ENCODE data around the gene AK1.

AK1 gene

GRCh38 chr9:127896395-127897192, 19.1 kb upstream of the AK1 start:
- TF ChIP-seq, protein P1, sequence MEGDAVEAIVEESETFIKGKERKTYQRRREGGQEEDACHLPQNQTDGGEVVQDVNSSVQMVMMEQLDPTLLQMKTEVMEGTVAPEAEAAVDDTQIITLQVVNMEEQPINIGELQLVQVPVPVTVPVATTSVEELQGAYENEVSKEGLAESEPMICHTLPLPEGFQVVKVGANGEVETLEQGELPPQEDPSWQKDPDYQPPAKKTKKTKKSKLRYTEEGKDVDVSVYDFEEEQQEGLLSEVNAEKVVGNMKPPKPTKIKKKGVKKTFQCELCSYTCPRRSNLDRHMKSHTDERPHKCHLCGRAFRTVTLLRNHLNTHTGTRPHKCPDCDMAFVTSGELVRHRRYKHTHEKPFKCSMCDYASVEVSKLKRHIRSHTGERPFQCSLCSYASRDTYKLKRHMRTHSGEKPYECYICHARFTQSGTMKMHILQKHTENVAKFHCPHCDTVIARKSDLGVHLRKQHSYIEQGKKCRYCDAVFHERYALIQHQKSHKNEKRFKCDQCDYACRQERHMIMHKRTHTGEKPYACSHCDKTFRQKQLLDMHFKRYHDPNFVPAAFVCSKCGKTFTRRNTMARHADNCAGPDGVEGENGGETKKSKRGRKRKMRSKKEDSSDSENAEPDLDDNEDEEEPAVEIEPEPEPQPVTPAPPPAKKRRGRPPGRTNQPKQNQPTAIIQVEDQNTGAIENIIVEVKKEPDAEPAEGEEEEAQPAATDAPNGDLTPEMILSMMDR (IDR thresholded peaks at IDR 0.05; ENCODE audit: extremely low read depth, insufficient read depth, missing control alignments), result no peak
- DNase-seq (ENCODE audit: low spot score), result no peak
- in situ Hi-C loops (cut with MboI; ENCODE audit: low pct_unique_long_range_greater_than_20kb, low sequenced_read_pairs, unreplicated experiment), result no loop called here

- TF ChIP-seq, protein P1 (IDR thresholded peaks at IDR 0.05; ENCODE audit: extremely low read depth, insufficient read depth, missing control alignments), result no peak
- in situ Hi-C loops (cut with MboI; ENCODE audit: low pct_unique_long_range_greater_than_20kb, low sequenced_read_pairs, unreplicated experiment), result no loop called here
Measured at GRCh38 chr9:127895811-127896210, 18.3 kb upstream of the AK1 start.

DNA sequence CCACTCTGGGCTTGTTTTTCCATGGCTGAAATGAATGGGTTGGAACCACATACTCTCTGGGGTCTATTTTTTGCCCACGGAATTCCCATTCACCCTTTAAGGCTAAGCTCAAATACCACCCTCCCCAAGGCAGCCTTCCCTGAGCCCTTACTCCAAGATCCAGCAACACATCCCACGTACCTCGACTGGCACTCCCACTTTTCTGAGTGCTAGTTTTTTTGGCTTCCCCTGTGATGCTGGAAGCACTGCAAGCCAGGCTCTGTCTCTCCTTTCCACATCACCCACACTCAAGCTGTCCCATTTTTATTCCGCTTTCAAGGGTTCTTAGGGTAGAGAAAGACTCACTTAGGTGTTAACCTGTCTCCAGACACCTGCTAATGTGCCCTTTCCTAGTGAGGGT, 15.9 kb upstream of the AK1 start:
- TF ChIP-seq, protein P1 (IDR thresholded peaks at IDR 0.05; ENCODE audit: extremely low read depth, insufficient read depth, missing control alignments), result no peak
- DNase-seq (ENCODE audit: low spot score), result no peak
- in situ Hi-C loops (cut with MboI; ENCODE audit: low pct_unique_long_range_greater_than_20kb, low sequenced_read_pairs, unreplicated experiment), result no loop called here

More at GRCh38 chr9:127895811-127896210, 18.3 kb upstream of the AK1 start:
- DNase-seq (ENCODE audit: low spot score), result no peak

DNA sequence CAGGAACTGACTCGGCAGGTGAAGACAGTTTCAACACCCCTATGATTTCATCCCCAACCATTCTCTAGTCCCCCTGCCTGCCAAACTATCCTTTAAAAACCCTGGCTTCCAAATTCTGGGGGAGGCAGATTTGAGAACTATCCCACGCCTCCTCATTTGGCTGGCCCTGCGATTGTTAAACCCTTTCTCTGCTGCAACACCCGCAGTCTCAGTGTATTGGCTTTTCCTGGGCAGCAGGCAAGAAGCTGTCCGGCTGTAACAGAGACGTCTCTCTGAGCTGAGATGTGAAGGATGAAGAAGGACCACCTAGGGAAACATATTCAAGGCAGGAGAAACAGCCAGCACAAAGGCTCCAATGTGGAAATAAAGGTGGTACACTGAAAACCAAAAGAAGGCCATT, 15.4 kb upstream of the AK1 start:
- in situ Hi-C loops (cut with MboI; ENCODE audit: low pct_unique_long_range_greater_than_20kb, low sequenced_read_pairs, unreplicated experiment), result no loop called here
- no peak for DNase-seq (ENCODE audit: low spot score)
- TF ChIP-seq, protein P1 (IDR thresholded peaks at IDR 0.05; ENCODE audit: extremely low read depth, insufficient read depth, missing control alignments), result no peak

DNA sequence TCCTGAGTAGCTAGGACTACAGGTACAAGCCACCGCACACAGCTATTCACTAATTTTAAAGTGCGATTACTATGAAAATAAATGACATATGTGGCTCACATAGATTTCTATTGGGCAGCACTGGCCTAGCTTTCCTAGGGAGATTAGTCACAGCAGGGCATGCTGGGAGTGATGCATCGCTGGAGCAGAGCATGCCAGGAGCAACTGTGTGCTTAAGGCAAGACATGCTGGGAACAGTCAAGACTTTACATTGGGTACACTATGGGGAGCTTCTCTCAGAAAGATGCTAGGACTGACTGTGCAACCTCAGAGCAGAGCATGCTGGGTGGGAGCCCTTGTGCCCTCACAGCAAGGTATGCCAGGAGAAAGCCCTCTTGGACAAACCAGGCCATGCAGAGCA, 12.6 kb upstream of the AK1 start:
- in situ Hi-C loops (cut with MboI; ENCODE audit: low pct_unique_long_range_greater_than_20kb, low sequenced_read_pairs, unreplicated experiment), result no loop called here
- TF ChIP-seq, protein P1 (IDR thresholded peaks at IDR 0.05; ENCODE audit: extremely low read depth, insufficient read depth, missing control alignments), result no peak
- no peak for DNase-seq (ENCODE audit: low spot score)

DNA sequence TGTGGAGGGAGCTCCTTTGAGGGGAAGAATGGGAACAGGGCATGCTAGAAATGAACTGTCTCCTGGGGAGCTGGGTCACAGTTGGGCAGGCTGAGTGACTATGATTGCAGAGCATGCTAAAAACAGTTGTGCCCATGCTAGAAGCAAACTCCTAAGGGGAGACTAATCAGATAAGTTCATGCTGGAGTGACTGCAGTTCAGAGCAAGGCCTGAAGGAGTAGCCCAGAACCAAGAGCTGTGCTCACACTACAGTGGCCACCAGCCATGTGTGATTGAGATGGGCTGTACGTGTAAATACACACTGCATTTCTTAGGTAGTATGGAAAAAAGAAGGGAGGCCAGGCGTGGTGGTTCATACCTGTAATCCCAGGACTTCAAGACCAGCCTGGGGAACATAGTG, 10.3 kb upstream of the AK1 start:
- DNase-seq (ENCODE audit: low spot score), result no peak
- in situ Hi-C loops (cut with MboI; ENCODE audit: low pct_unique_long_range_greater_than_20kb, low sequenced_read_pairs, unreplicated experiment), result no loop called here
- TF ChIP-seq, protein P1 (IDR thresholded peaks at IDR 0.05; ENCODE audit: extremely low read depth, insufficient read depth, missing control alignments), result peak; percentile 11
